Thoracic aorta (tissue), 2 donors: ENCODE results near the gene FTSJ1. TPM values are rescaled to one million over a fixed set of nuclear protein-coding genes. Genes with fewer than 3 reads are reported as not detected.
"Not testable (repeated sequence)": the region's sequence is repeated elsewhere in the genome, so short reads cannot be mapped to it uniquely, and the experiment has no call there.

Experiments
- ATAC-seq: fragments of 150-250 bp; one replicate; pipeline ENCODE4 v1.8.0; 2017; ENCODE audit warnings: low read depth; ENCODE audit not compliant: insufficient number of reproducible peaks, low FRiP score
- DNase-seq: peaks from one replicate; pipeline ENCODE4 v3.0.0-alpha.2; 2020; ENCODE audit warnings: low spot score
- H3K27ac ChIP-seq, 2 donors: fragments of 200-600 bp; sonication (generic); 1 replicate in 1 of 2; 2 replicates in 1 of 2; pipeline ENCODE4 v1.5.1; 2016; ENCODE audit warnings: mild to moderate bottlenecking in 2 of 2, moderate library complexity in 2 of 2
- H3K27me3 ChIP-seq: fragments of 200-600 bp; sonication (generic); replicated peaks from 2 replicates; pipeline ENCODE4 v1.6.0; 2016; ENCODE audit warnings: mild to moderate bottlenecking; ENCODE audit not compliant: insufficient read depth
- H3K36me3 ChIP-seq: fragments of 200-600 bp; sonication (generic); one replicate; pipeline ENCODE4 v1.5.1; 2016
- H3K4me1 ChIP-seq, 2 donors: fragments of 200-600 bp; sonication (generic); 1 replicate in 1 of 2; 2 replicates in 1 of 2; pipeline versions ENCODE4 v1.5.1 to v1.6.0; 2016; ENCODE audit warnings: low read depth in 2 of 2, mild to moderate bottlenecking in 1 of 2; ENCODE audit not compliant: control insufficient read depth in 1 of 2
- H3K4me3 ChIP-seq: fragments of 200-600 bp; sonication (generic); 2 replicates; pipeline ENCODE4 v1.5.1; 2016; ENCODE audit warnings: mild to moderate bottlenecking
- H3K9me3 ChIP-seq: fragments of 200-600 bp; sonication (generic); 2 replicates; pipeline ENCODE4 v1.5.1; 2016
- CTCF ChIP-seq: fragments of 200-600 bp; sonication (generic); IDR thresholded peaks from one replicate; pipeline ENCODE4 v1.5.1; 2019; ENCODE audit warnings: antibody characterized with exemption
- total RNA-seq, 2 donors: library from RNA; depleted of rRNA; stranded (reverse); fragments of >200 nt; gene quantifications; one replicate each; pipeline versions ENCODE4 v1.1.0 to v1.2.3, GENCODE V29; 2016

Gene FTSJ1
- 10 to 100 TPM; 44.7 to 61.0 TPM for total RNA-seq

- no peaks in the 10 kb centered on the region for H3K36me3 ChIP-seq
- H3K27ac ChIP-seq, result peak within 1 kb of the TSS; percentile 73 to 85
- DNase-seq (peak; percentile 58), ATAC-seq (peak; percentile 88)
- TF ChIP-seq CTCF, result no peak
- peaks cover 0 to 3% of the 10 kb centered on the region in 2 donors for H3K4me1 ChIP-seq
- H3K27me3 ChIP-seq, result no peaks in the 10 kb centered on the region
- no peaks in the 10 kb centered on the region for H3K9me3 ChIP-seq
- H3K4me3 ChIP-seq, result peak within 1 kb of the TSS; percentile 92
Observed at GRCh38 chrX:48475774-48476577, at the start of gene FTSJ1. Gene FTSJ1, plus strand, starts transcription at chrX:48476199. Its CDS starts 1,849 bp downstream, at chrX:48478048.

GRCh38 chrX:48427027-48427716, 48.8 kb upstream of the FTSJ1 start:
- not testable (repeated sequence) for H3K4me1 ChIP-seq, H3K27me3 ChIP-seq, DNase-seq, ATAC-seq, H3K9me3 ChIP-seq, H3K4me3 ChIP-seq, H3K27ac ChIP-seq, H3K36me3 ChIP-seq

GRCh38 chrX:48429606-48430005, 46.4 kb upstream of the FTSJ1 start:
- H3K27ac ChIP-seq, H3K36me3 ChIP-seq, ATAC-seq, H3K4me3 ChIP-seq, H3K27me3 ChIP-seq, DNase-seq, H3K9me3 ChIP-seq, H3K4me1 ChIP-seq: not testable (repeated sequence)

GRCh38 chrX:48430166-48430565, 45.8 kb upstream of the FTSJ1 start:
- not testable (repeated sequence) for ATAC-seq, H3K4me3 ChIP-seq, H3K27me3 ChIP-seq, H3K27ac ChIP-seq, H3K36me3 ChIP-seq, DNase-seq, H3K4me1 ChIP-seq, H3K9me3 ChIP-seq

DNA sequence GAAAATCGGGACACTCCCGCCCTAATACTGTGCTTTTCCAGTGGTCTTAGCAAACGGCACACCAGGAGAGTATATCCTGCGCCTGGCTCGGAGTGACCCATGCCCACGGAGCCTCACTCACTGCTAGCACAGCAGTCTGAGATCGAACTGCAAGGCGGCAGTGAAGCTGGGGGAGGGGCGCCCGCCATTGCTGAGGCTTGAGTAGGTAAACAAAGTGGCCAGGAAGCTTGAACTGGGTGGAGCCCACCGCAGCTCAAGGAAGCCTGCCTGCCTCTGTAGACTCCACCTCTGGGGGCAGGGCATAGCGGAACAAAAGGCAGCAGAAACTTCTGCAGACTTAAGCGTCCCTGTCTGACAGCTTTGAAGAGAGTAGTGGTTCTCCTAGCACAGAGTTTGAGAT, 42.3 kb upstream of the FTSJ1 start:
- ATAC-seq, H3K36me3 ChIP-seq, H3K9me3 ChIP-seq, DNase-seq, H3K4me1 ChIP-seq, H3K27me3 ChIP-seq, H3K4me3 ChIP-seq, H3K27ac ChIP-seq: not testable (repeated sequence)

- ATAC-seq, H3K4me1 ChIP-seq, H3K9me3 ChIP-seq, H3K4me3 ChIP-seq, H3K27me3 ChIP-seq, H3K27ac ChIP-seq, DNase-seq, H3K36me3 ChIP-seq: not testable (repeated sequence)
Observed at GRCh38 chrX:48447201-48447600, 28.8 kb upstream of the FTSJ1 start.

- no peak for DNase-seq
- Histone ChIP-seq H3K9me3 (no peaks in the 10 kb centered on the region), H3K27me3 (no peaks in the 10 kb centered on the region), H3K36me3 (no peaks in the 10 kb centered on the region), H3K27ac (no peak overlapping the region), H3K4me3 (no peak overlapping the region), H3K4me1 (no peaks in the 10 kb centered on the region)
- no peak for ATAC-seq
- no peak for TF ChIP-seq CTCF
Observed at GRCh38 chrX:48450076-48450475, 25.9 kb upstream of the FTSJ1 start.
